SK-N-DZ (cell line): Measurements from ENCODE around the gene ELAVL3.
"Not testable (repeated sequence)": the region's sequence is repeated elsewhere in the genome, so short reads cannot be mapped to it uniquely, and the experiment has no call there.

Source experiments
- DNase-seq: peaks from one replicate; pipeline ENCODE4 v3.0.0-alpha.2; 2015; ENCODE audit warnings: low spot score

Gene ELAVL3

DNA sequence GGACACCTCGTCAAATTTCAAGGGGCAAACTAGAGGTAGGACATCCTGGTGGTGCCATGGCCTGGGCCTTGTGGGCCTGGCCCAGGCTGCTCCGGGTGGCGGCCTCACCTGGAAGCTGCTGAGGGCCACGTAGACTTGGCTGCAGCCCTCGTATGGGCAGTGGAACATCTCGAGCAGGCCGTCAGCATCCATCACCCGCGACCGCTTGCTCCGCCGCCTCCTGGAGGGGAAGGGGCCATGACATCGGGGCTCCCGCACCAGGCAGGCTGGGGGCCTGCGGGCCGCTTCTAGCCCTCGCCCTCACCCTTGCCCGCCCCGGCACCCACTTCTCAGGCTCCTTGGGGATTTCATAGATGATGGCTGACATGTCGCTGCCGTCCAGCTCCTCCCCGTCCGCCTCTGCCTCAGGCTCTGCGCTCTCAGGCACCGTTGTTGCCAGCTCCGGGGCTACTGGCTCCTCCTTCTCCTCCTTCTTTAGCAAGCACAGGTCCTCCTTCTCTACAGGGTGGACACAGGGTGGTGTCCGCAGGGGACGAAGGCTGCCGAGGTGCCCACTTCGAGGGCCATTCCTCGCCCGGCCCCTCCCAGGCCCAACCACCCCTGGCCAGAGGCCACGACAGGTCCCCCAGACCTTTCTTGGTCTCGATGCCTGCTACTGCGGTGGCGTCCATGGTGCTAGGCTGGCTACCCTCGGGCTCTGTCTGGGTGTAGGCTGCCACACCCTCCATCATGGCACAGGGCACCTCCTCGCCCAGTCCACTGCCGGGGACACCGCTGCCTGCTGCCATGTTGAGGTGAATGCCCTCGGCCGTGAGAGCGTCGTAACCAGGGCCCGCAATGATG lies 6.0 kb upstream of the ELAVL3 start:
- DNase-seq, result no peak

DNA sequence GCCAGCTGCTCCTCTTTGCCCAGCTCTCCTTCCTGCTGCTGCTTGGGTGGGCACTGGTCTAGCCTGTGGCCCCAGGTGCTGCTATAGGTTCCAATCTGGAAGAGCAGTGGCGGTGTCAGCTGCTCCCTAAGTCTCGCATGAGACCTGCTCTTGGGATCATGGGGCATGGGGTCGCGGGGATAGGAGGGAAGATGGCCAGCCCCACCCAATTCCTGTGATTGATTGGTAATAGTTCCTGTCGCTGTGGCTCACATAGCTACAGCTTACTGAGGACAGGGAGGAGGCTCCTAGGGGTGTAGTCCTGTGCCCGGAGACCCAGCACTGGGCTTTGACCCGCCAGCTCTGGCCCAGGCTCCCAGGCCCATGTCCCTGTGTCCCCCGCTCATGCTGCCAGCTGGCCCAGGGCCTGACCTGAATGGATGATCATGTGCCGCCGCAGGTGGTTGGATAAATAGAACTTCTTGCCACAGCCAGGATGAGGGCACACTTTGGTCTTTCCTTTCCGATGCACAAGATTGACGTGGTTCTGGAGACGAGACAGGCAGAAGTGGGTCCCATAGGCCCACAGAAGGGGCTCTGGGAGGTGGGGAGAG lies 4.5 kb upstream of the ELAVL3 start:
- DNase-seq, result no peak

DNA sequence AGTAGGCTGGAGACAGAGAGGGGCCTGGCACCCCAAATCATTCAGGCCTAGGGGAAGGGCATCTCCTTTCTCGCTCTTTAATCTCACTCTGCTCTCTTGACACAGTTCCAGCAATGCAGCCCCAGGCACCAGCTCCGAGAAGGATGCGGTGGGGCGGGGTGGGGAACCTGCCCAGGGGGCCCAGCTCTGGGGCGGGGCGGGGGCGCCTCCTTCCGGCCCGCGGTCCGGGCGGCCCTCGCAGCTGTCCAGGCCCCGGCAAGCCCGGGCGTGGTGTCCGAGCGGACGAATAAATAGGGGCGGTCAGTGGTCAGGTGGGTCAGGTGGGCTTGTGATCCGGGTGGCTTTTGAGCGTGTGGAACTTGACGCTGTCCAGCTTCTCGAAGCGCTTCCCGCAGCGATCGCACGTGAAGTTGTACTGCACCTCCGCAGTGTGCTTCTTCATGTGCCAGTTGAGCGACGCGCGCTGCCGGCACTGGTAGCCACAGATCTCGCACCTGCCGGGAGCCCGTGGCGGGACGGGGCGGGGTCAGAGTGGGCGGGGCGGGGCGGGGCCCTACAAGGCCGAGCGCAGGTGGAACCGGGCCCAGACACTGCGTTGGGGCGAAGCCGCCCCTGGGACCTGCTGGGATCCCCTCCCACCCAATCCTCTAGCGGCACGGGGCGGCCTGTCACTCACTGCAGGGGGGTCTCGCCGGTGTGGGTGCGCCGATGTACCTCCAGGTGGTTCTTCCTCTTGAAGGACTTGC lies 2.7 kb upstream of the ELAVL3 start:
- DNase-seq, result no peak

DNA sequence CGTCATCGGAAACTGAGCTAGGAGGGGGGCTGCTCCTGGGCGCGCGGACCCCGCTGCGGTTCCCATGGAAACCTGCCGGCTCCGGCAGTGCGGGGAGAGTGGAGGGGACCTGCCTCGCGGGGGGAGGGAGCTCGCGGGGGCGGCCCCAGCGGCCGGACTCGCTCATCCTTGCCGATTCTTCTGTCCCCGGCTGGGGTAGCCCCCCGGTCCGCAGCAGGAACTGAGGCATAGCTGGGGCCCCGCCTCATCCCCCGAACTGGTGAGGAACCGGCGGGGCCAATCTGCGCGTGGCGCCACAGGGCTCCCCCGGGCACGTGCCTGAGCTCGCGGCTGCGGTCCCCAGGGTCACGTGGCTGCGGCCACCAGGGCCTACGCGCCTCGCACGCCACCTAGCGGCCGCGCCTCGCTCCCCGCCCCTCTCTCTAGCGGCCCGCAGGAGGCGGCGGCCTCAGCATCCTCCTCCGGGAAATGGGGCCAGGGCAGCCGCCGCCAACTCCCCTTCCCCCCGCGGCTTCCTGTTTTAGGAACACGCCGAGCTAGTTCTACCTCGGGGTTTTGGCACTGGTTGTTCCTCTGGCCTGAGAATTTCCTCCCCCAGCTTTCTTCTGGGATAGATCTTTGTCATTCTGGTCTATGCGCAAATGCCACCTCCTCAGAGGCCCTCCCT lies 1.7 kb upstream of the ELAVL3 start:
- peak; percentile 87 for DNase-seq

DNA sequence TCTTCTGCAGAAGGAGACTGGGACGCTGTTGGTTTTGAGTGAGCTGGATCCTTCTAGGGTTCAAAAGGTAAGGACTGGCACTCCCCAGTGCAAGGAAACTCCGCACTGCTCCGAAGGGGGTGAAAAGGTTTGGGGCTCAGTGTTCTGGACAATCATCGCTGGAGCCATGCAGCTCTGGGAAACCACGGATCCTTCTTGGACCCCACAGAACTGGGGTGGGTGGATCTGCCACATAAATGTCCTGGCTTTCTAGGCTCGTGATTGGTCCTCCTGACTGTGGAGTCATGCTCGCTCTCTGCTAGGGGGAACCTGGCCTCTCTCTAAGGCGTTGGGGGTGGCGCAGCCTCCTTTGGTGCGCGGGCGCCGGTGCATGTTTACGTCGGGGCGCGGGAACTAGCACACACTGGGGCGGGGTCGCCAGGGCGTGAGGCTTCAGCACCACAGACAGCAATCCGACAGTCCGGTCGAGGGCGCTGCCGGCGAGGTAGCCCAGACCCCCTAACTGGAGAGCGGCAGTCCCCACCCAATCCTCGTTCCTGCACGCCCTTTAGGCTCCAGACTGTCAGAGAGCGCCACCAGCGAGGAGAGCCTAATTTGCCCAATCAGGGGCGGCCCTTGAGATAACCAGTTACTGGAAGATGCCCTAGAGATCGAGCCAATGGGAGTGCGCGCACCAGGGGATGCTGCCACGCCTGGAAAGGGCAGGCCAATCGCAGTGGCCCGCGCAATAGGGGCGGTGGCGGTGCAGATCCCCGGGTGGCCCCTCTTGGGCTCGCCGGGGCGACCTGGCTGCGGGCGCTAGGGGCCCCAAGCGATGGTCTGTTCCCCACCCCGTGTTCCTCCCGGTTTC lies 913 bp upstream of the ELAVL3 start:
- DNase-seq, result peak; percentile 98

DNA sequence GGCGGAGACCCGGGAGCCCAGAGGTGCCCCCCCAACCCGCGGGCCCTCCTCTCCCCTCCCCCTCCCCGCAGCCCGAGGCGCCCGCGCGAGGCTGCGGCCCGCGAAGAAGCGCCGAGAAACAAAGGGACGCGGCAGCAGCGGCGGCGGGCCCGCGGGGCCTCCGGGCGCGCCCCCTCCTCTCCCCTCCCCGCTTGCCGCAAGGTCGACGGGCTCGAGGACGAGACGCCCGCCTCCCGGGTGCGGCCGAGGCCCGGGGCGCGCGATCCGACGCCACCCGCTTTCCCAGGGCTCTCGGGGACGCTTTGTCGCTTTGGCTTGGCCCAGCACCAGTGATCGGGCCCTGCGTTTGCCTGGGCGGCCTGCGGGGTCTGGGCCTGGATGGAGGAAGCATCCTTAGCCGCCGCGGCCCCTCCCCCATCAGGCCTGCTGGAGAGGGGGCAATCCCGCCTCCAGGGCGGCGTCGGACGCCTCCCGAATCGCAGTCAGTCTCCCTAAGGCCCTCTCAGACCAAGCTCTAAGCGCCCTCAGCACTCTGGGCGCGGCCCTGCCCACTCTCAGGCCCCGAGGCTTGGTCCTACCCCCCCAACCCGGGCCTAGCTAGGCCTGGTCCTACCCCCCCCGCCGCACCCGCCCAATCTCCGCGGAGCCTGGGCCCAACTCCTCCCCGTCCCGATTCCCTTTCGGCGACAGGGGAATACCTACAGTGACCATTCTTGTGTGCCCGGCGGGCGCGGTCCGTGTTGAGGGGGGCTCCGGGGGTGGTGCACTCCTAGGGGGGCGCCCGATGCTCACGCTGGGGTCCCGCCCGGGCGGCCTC lies 740 bp downstream of the ELAVL3 start:
- peak; percentile 39 for DNase-seq

DNA sequence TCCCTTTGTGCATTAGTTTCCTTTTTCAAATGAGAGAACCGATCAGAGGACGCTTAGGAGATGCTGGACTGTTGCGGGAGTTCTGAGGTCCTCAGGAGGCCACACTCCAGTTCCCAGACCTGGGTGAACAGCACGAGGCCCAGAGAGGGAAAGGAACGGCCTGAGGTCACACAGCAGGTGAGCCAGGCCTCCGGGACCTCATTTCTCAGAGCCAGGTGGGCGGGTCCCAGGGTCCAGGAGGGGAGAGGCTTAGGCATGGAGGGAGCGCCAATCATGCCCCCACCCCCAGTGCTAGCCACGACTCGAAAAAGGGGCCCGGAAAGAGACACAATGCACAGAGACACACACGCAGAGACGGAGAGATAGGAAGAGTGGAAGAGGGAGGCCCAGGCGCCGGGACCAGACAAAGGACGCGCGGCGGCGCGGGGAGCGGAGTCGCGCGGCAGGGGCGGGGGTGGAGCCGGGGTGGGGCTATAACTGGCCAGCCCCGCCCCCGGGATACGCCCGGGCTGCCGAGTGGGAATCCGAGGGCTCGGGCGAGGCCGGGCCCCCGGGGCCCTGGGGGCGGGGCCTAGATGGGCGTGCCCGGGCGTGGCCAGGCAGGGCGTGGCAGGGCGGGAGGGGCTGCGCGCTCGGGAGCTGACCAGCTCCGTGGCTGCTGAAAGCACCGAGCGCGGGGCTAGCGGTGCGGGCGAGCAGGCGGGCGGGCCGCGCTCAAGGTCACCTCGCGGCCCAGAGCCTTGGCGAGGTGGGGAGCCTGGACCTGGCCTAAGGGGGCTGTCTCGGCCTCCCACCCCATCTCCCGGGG lies 1.6 kb downstream of the ELAVL3 start:
- DNase-seq, result peak; percentile 85

DNA sequence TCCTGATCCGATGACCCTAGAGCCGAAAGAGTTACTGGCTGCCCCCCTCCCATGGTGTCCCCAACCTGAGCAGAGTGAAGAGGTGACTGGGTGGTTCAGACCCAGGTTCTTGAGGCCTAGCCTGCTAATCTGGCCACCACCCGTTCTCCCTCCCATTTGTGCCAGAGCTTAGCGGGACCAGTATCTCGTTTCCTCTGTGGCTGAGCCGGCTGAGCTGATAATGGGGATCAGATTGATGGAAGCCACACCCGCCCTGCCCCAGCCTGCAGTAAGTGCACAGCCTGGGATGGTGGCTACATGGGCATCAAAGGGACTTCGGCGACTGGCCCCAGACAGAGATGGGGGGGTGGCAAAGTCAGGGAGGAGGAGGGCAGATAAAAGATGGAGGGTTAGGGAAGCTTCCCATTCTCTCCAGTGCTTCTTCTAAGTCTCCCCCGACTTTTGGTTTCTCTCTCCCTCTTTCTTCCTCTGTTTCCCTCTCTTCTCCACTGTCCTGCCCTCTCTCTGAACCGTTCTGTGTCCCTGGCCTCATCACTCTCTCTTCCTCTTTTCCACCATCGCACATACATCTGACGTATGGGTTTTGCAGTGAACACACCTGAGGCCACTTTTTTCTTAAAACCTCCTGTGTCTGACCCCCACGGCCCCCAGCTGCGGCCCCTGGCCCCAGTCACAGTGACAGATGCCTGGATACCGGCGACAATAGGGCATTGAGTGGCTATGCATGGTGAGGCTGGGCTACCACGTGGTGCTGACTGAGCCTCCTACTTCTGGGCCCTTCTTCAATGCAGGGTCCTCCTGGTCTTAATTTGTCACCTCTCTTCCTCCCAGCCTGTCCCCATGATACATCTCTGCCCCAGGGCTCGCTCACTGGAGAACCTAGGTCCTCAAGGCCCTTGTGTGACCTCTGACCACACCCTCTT lies 2.4 kb downstream of the ELAVL3 start:
- no peak for DNase-seq

DNA sequence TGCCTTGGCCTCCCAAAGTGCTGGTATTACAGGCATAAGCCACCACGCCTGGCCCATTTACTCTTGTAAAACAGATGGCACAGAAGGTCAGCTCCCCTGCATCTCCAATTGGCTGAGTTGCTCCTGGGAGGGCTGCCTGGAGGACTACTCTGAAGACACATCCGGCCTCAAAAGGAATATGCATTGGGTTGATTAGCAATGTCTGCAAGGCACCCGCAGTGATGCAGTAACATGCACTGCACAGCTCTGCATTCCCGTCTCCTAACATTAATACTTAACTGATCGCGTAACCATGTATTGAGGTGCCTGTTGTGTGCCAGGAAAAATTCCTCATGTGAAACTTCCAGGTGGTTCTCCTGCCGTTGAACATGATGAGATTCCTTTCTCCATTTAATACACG lies 5.0 kb downstream of the ELAVL3 start:
- no peak for DNase-seq

DNA sequence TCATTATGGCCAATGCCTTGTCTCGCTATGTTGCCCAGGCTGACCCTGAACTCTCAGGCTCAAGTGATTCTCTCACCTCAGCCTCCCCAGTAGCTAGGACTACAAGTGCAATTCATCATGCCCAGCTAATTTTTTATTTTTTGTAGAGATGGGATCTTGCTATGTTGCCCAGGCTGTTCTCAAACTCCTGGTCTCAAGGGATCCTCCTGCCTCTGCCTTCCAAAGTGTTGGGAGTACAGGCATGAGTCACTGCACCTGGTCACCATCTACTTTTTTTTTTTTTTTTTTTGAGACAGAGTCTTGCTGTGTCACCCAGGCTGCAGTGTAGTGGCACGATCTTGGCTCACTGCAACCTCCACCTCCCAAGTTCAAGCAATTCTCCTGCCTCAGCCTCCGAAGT lies 5.5 kb downstream of the ELAVL3 start:
- not testable (repeated sequence) for DNase-seq

DNA sequence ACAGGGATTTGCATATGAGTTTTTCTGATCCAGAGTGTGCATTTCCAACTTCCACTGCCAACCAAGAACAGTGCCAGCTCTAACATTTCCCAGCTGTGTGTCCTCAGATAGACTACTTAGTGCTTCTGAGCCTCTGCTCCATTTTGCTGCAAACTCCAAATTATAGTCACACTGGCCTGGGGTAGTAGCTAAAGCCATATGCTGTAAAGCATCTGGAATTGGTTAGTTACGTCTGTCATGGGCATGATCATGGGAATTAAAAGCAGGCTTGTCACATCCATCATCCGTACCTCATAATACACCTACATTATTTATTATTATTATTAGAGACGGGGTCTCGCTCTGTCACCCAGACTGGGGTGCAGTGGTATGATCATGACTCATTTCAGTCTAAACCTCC lies 7.1 kb downstream of the ELAVL3 start:
- no peak for DNase-seq

DNA sequence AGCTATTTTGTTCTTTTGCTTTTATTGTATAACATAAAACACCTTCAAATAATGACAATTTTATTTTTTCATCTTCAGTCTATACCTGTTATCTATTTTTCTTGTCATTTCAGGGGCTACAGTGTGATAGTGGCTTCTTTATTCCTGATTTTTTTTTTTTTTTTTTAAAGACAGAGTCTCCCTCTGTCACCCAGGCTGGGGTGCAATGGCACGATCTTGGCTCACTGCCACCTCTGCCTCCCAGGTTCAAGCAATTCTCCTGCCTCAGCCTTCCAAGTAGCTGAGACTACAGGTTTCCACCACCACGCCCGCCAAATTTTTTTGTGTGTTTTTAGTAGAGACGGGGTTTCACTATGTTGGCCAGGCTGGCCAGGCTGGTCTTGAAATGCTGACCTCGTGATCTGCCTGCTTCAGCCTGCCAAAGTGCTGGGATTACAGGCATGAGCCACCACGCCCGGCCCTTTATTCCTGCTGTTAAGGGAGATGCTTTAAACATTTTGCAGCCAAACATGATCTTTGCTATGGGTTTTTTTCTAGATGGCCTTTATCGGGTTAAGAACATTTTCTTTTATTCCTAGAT lies 12.5 kb downstream of the ELAVL3 start:
- not testable (repeated sequence) for DNase-seq

DNA sequence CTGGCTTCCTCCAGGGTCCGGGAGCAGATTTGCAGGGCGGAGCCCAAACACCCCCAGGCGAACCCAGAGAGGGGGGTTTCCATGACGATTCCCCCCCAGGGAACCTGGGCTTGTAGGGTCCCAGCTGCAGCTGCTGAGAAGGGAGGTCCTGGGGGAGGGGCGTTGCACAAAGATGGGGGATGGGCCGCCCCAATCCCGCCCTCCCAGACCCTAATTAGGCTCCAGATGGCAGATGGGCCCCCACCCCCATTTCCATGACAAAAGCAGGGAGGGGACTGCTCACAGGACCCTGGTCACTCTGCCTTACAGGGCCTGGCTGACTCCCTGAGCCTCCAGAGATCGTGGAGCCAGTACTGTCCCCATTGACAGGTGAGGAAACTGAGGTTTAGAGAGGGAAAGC lies 15.2 kb downstream of the ELAVL3 start:
- DNase-seq, result no peak

DNA sequence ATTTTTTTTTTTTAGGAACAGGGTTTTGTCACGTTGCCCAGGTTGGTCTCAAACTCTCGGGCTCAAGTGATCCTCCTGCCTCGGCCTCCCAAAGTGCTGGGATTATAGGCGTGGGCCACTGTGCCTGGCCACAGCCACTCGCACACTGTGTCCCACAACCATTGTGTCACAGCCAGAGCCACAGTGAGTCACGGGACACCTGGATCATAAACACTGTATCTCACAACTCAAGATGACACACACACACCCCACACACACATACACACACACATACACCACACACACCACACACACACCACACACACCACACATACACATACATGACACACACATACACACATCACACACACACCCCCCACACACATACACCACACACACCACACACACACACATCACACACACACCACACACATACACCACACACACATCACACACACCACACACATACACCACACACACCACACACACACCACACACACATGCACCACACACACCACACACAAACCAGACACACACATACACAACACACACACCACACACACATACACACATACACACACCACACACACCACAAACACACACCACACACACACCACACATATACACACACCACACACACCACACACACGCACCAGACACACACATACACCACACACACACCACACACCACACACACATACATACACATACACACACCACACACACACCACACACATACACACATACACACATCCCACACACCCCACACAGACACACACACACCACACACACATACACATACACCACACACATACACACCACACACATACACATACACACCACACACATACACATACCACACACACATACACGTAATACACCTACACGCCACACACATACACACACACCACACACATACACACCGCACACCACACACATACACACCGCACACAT lies 16.2 kb downstream of the ELAVL3 start:
- DNase-seq, result no peak

DNA sequence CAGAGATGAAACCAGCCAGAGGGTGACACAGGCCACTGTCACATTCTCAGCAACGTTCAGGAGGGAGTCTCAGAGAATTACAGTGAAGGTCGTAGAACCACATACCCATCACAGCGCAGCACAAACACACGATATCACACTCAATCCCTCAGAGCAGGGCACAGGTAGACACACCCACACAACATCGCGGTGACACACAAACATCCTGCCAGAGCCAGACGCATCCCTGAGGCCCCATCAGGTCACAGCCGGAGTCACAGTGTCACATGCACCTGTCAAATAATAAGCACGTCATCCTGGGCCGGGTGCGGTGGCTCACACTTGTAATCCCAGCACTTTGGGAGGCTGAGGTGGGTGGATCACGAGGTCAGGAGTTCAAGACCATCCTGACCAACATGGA lies 17.5 kb downstream of the ELAVL3 start:
- DNase-seq, result no peak

DNA sequence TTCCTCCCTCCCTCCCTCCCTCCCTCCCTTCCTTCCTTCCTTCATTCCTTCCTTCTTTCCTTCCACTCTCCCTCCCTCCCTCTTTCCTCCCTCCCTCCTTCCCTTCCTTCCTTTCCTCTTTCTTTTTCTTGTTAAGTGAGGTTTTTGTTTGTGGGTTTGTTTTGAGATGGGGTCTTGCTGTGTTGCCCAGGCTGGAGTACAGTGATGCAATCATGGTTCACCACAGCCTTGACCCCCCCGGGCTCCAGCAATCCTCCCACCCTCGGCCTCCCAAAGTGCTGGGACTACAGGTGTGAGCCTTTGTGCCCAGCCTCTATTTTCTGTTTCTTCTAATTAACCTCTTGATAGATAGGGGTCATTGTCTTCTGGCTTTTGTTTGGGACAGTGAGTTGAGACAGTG lies 19.4 kb downstream of the ELAVL3 start:
- no peak for DNase-seq

DNA sequence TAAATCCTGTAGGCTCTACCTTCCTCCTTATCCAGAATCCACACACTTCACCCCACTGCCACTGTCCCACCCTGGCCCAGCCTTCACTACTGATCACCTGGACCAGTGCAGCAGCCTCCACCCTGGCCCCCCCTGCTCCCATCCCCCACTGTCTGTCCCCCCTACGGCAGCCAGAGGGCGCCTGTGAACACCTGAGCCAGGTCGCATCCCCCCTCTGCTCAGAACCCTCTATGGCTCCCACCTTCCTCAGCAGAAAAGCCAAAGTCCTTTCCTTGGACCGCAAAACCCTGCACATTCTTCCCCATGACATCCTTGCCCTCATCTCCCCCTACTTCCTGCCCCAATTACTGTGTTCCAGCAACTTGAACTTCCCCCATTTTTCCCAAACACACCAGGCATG lies 20.6 kb downstream of the ELAVL3 start:
- DNase-seq, result no peak
